Muscle layer of duodenum (tissue), 2 donors: Measurements from ENCODE around the gene ZNF787.

Experiments
- H3K27ac ChIP-seq: one replicate; pipeline ENCODE4 v1.7.0; 2013; ENCODE audit warnings: mild to moderate bottlenecking, low read length
- H3K27me3 ChIP-seq: one replicate; pipeline ENCODE4 v1.7.0; 2013; ENCODE audit warnings: low read depth, mild to moderate bottlenecking, control low read depth, low read length
- H3K36me3 ChIP-seq, 2 donors: one replicate each; pipeline ENCODE4 v1.7.0; 2013; ENCODE audit warnings: low read length in 2 of 2, control low read depth in 1 of 2, mild to moderate bottlenecking in 1 of 2; ENCODE audit not compliant: insufficient read depth in 2 of 2, control insufficient read depth in 1 of 2
- H3K4me1 ChIP-seq, 2 donors: one replicate each; pipeline ENCODE4 v1.7.0; 2013; ENCODE audit warnings: low read length in 2 of 2, mild to moderate bottlenecking in 2 of 2, control low read depth in 1 of 2, moderate library complexity in 1 of 2; ENCODE audit not compliant: insufficient read depth in 2 of 2, control insufficient read depth in 1 of 2
- H3K4me3 ChIP-seq, 2 donors: one replicate each; pipeline ENCODE4 v1.7.0; 2013; ENCODE audit warnings: low read length in 2 of 2, low read depth in 1 of 2, mild to moderate bottlenecking in 1 of 2
- H3K9me3 ChIP-seq, 2 donors: one replicate each; pipeline ENCODE4 v1.7.0; 2013; ENCODE audit warnings: low read length in 2 of 2, control low read depth in 1 of 2, mild to moderate bottlenecking in 1 of 2; ENCODE audit not compliant: control insufficient read depth in 1 of 2
- donor health status: healthy.

Gene ZNF787

GRCh38 chr19:56092685-56093631 is 28.1 kb downstream of the ZNF787 start:
- H3K4me3 ChIP-seq, result no peak overlapping the region
- no peaks in the 10 kb centered on the region for H3K4me1 ChIP-seq
- no peaks in the 10 kb centered on the region for H3K9me3 ChIP-seq
- no peak overlapping the region for H3K27ac ChIP-seq
- H3K27me3 ChIP-seq, result no peaks in the 10 kb centered on the region
- H3K36me3 ChIP-seq, result peaks cover 3 to 27% of the 10 kb centered on the region in 2 donors

GRCh38 chr19:56091751-56092546 is 29.1 kb downstream of the ZNF787 start:
- Histone ChIP-seq H3K4me3 (no peak overlapping the region), H3K9me3 (no peaks in the 10 kb centered on the region), H3K36me3 (peaks cover 3 to 21% of the 10 kb centered on the region in 2 donors), H3K4me1 (no peaks in the 10 kb centered on the region), H3K27ac (no peak overlapping the region), H3K27me3 (no peaks in the 10 kb centered on the region)

GRCh38 chr19:56091066-56091490 is 30.0 kb downstream of the ZNF787 start:
- no peak overlapping the region for H3K27ac ChIP-seq
- no peak overlapping the region for H3K4me3 ChIP-seq
- H3K9me3 ChIP-seq, result no peaks in the 10 kb centered on the region
- H3K27me3 ChIP-seq, result no peaks in the 10 kb centered on the region
- peaks cover 3 to 21% of the 10 kb centered on the region in 2 donors for H3K36me3 ChIP-seq
- no peaks in the 10 kb centered on the region for H3K4me1 ChIP-seq

- Histone ChIP-seq H3K4me3 (no peak overlapping the region), H3K27ac (no peak overlapping the region), H3K36me3 (peaks cover 3 to 15% of the 10 kb centered on the region in 2 donors), H3K27me3 (no peaks in the 10 kb centered on the region), H3K4me1 (no peaks in the 10 kb centered on the region), H3K9me3 (no peaks in the 10 kb centered on the region)
Measured at GRCh38 chr19:56089344-56089743, 31.8 kb downstream of the ZNF787 start.

DNA sequence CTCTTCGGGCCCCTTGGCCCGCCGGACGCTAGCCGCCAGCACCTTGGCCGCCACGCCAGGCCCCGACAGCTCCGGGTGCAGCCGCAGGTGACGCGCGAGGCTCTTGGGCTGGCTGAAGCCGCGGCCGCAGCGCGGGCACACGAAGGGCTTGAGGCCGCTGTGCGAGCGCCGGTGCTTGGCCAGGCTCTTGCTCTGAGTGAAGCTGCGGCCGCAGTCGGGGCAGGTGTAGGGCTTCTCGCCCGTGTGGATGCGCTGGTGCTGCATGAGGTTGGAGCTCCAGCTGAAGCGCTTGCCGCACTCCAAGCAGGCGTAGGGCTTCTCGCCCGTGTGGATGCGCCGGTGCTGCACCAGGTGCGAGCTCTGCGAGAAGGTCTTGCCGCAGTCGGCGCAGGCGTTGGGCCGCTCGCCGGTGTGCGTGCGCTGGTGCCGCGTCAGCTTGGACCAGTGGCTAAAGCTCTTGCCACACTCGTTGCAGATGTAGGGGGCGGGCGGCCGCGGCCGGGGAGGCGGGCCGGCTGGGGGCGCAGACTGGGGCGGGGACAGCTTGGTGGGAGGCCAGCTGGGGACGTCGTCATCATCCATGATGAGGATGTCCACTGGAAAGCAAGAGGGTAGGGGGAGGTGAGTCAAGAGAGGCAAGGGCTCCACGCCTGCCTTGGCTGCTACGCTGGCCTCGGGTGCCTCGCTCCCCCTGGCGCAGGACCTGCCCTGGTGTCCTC is 32.4 kb downstream of the ZNF787 start:
- Histone ChIP-seq H3K4me3 (no peak overlapping the region), H3K9me3 (no peaks in the 10 kb centered on the region), H3K36me3 (peaks cover 3 to 15% of the 10 kb centered on the region in 2 donors), H3K4me1 (no peaks in the 10 kb centered on the region), H3K27me3 (no peaks in the 10 kb centered on the region), H3K27ac (no peak overlapping the region)

DNA sequence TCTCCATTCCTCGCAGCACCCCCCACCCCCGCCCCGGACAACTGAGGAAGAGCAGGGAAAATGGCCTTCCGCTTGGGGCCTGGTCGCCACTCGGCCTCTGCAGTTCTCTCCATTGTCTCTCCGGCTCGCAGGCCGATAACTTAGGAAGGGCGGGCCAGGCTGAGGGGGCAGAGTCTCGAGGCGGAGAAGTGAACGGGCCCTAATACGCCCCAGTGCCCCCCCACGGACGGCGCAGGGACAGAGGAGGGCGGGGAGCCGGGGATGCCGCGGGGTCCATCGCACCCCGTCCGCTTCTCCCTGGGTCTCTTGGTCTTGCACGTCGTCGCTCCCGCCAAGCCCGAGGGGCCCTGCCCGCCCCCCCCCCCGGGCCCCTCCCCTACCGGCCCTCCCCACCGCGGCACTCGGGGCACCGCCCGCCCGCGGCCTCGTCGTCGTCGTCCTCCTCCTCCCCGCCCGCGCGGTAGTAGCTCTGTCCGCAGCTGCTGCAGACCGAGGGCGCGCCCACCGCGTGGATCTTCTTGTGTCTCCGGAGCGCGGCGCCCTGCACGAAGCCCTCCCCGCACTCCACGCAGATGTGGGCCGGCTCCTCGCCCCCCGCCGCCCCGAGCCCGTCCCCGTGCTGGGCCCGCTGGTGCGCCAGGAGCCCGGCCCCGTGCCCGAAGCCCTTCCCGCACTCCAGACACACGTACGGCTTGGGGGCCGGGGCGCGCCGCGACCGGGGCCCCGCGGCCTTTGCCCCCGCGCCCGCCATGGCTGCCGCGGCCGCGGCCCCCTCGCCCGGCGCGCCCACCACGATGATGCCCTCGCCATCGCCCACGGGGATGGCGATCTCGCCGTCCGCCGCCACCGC is 33.2 kb downstream of the ZNF787 start:
- Histone ChIP-seq H3K27ac (no peak overlapping the region), H3K27me3 (no peaks in the 10 kb centered on the region), H3K36me3 (peaks cover 3 to 15% of the 10 kb centered on the region in 2 donors), H3K4me1 (no peaks in the 10 kb centered on the region), H3K4me3 (no peak overlapping the region), H3K9me3 (no peaks in the 10 kb centered on the region)

GRCh38 chr19:56086671-56087430 is 34.2 kb downstream of the ZNF787 start:
- H3K4me3 ChIP-seq, result no peak overlapping the region
- no peaks in the 10 kb centered on the region for H3K27me3 ChIP-seq
- no peaks in the 10 kb centered on the region for H3K9me3 ChIP-seq
- H3K27ac ChIP-seq, result no peak overlapping the region
- peaks cover 3 to 15% of the 10 kb centered on the region in 2 donors for H3K36me3 ChIP-seq
- H3K4me1 ChIP-seq, result no peaks in the 10 kb centered on the region

DNA sequence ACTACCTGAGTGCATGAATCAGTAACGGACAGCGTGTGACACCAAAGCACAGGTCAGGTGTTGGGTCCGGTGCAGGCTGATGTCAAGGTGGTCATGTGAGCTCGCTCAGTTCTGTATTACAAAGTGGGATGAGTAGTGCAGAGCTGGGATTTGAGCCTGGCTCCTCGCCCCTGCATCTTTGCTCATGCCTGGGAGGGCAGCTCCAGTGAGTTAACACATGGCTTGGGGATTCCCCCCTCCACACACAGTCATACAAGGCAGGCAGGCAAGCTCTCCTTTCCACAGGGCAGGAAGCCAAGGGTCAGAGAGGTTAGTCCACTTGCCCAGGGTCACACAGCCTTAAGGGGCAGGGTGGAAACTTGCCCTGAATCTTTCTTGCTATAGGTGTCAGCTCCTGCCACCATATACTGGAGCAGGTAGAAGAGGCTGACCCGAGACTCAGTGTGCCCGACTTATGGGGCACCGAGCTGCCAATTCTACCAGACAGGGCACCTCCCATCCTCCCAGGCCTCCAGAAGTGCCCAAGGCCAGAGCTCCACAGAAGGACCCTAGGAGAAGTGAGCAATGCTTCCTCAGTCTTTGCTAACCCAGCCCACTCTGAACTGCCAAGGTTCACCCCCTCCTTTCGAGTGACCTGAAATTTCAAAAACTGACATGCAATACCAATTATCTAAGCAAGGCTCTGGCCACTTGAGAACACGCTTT is 35.4 kb downstream of the ZNF787 start:
- peaks cover 0 to 6% of the 10 kb centered on the region in 2 donors for H3K4me1 ChIP-seq
- no peaks in the 10 kb centered on the region for H3K27me3 ChIP-seq
- H3K4me3 ChIP-seq, result no peak overlapping the region
- no peaks in the 10 kb centered on the region for H3K9me3 ChIP-seq
- no peak overlapping the region for H3K27ac ChIP-seq
- peaks cover under 1 to 15% of the 10 kb centered on the region in 2 donors for H3K36me3 ChIP-seq

GRCh38 chr19:56084835-56085536 is 36.1 kb downstream of the ZNF787 start:
- no peaks in the 10 kb centered on the region for H3K9me3 ChIP-seq
- peaks cover 0 to 15% of the 10 kb centered on the region in 2 donors for H3K36me3 ChIP-seq
- H3K27me3 ChIP-seq, result no peaks in the 10 kb centered on the region
- no peak overlapping the region for H3K27ac ChIP-seq
- peaks cover 0 to 9% of the 10 kb centered on the region in 2 donors for H3K4me1 ChIP-seq
- no peak overlapping the region for H3K4me3 ChIP-seq
